PC-3 (cell line): Measurements from ENCODE around the gene UTF1. TPM values are rescaled to one million over a fixed set of nuclear protein-coding genes. Genes with fewer than 3 reads are reported as not detected.

ENCODE experiments used
- ATAC-seq: fragments of 200-7000 bp; cut with Tn5 transposase; 2 replicates; pipeline ENCODE4 v1.9.1; 2020; ENCODE audit warnings: mild to moderate bottlenecking, moderate library complexity
- BruUV-seq: library from RNA; stranded (reverse); fragments of 400-500 nt; replicated peaks from 2 replicates; lab custom pipeline; 2021; lab: Mats Ljungman, UMichigan
- CTCF ChIA-PET: fragments of 300-600 bp; sonication (Branson Sonifier 250); formaldehyde crosslinking; loops from one replicate; lab custom pipeline; 2022; ENCODE audit warnings: antibody characterized with exemption; lab: Charles Lee
- POLR2A ChIA-PET: fragments of 300-600 bp; sonication (Branson Sonifier 250); formaldehyde crosslinking; loops from one replicate; lab custom pipeline; 2022; ENCODE audit warnings: antibody characterized with exemption; ENCODE audit not compliant: unreplicated experiment; lab: Charles Lee
- DNase-seq: peaks from one replicate; pipeline ENCODE4 v3.0.0-alpha.2; 2015
- H2AFZ ChIP-seq: fragments of 300-600 bp; sonication (generic); 2 replicates; pipeline ENCODE4 v1.6.0; 2016; ENCODE audit warnings: antibody characterized with exemption, low read length
- H3F3A ChIP-seq: fragments of 300-600 bp; sonication (generic); one replicate; pipeline ENCODE4 v1.6.0; 2017; ENCODE audit warnings: antibody characterized with exemption, low read length, control low read depth, mild to moderate bottlenecking; ENCODE audit not compliant: unreplicated experiment
- H3K27ac ChIP-seq: fragments of 300-600 bp; sonication (generic); 2 replicates; pipeline ENCODE4 v1.5.1; 2016; ENCODE audit warnings: mild to moderate bottlenecking, low read length
- H3K27me3 ChIP-seq: fragments of 300-600 bp; sonication (generic); 2 replicates; pipeline ENCODE4 v1.6.1; 2016; ENCODE audit warnings: low read length, mixed read lengths
- H3K36me3 ChIP-seq: fragments of 300-600 bp; sonication (generic); 2 replicates; pipeline ENCODE4 v1.6.1; 2016; ENCODE audit warnings: low read depth, mixed run types, low read length, mixed read lengths
- H3K4me1 ChIP-seq: fragments of 300-600 bp; sonication (generic); 2 replicates; pipeline ENCODE4 v1.5.1; 2016; ENCODE audit warnings: low read length; ENCODE audit not compliant: insufficient read depth
- H3K4me2 ChIP-seq: fragments of 300-600 bp; sonication (generic); 2 replicates; pipeline ENCODE4 v1.6.0; 2016; ENCODE audit warnings: low read length
- H3K4me3 ChIP-seq: fragments of 300-600 bp; sonication (generic); 2 replicates; pipeline ENCODE4 v1.5.1; 2016; ENCODE audit warnings: mild to moderate bottlenecking, low read length, mixed read lengths
- H3K79me2 ChIP-seq: fragments of 300-600 bp; sonication (generic); 2 replicates; pipeline ENCODE4 v1.6.1; 2017; ENCODE audit warnings: low read length, mixed read lengths
- H3K9ac ChIP-seq: fragments of 300-600 bp; sonication (generic); 2 replicates; pipeline ENCODE4 v1.6.0; 2016; ENCODE audit warnings: mild to moderate bottlenecking, low read length
- H3K9me2 ChIP-seq: fragments of 300-600 bp; sonication (generic); replicated peaks from 2 replicates; pipeline ENCODE4 v1.6.1; 2016; ENCODE audit warnings: mixed run types, low read length, mixed read lengths
- H3K9me3 ChIP-seq: fragments of 300-600 bp; sonication (generic); 2 replicates; pipeline ENCODE4 v1.6.1; 2016; ENCODE audit warnings: low read length, mixed read lengths
- H4K20me1 ChIP-seq: fragments of 300-600 bp; sonication (generic); 2 replicates; pipeline ENCODE4 v1.6.1; 2016; ENCODE audit warnings: low read length, mixed read lengths
- EZH2 ChIP-seq: fragments of 300-600 bp; sonication (generic); IDR thresholded peaks from one replicate; pipeline ENCODE4 v1.6.1; 2017; ENCODE audit warnings: antibody characterized with exemption, mild to moderate bottlenecking, low read length; ENCODE audit not compliant: unreplicated experiment
- EZH2phosphoT487 ChIP-seq: fragments of 300-600 bp; sonication (generic); IDR thresholded peaks from 2 replicates; pipeline ENCODE4 v1.6.1; 2018; ENCODE audit warnings: mild to moderate bottlenecking, antibody characterized with exemption, low read length, borderline replicate concordance
- intact Hi-C: fragments of 100-400 bp; cut with micrococcal nuclease; formaldehyde crosslinking; loops from 2 replicates; pipeline ENCODE4 v1.9.0; 2023
- total RNA-seq: library from RNA; depleted of rRNA; stranded (reverse); fragments of >200 nt; gene quantifications from 2 replicates; pipeline ENCODE4 v1.2.3, GENCODE V29; 2014
- TF ChIP-seq, protein P1 (sequence below): fragments of 300-600 bp; sonication (generic); conservative IDR thresholded peaks from 2 replicates; pipeline ENCODE4 v1.5.1; 2017; ENCODE audit warnings: antibody characterized with exemption, low read depth, mild to moderate bottlenecking, low read length

The UTF1 gene
- total RNA-seq, 1 experiment from 2014 or later: not detected

DNA sequence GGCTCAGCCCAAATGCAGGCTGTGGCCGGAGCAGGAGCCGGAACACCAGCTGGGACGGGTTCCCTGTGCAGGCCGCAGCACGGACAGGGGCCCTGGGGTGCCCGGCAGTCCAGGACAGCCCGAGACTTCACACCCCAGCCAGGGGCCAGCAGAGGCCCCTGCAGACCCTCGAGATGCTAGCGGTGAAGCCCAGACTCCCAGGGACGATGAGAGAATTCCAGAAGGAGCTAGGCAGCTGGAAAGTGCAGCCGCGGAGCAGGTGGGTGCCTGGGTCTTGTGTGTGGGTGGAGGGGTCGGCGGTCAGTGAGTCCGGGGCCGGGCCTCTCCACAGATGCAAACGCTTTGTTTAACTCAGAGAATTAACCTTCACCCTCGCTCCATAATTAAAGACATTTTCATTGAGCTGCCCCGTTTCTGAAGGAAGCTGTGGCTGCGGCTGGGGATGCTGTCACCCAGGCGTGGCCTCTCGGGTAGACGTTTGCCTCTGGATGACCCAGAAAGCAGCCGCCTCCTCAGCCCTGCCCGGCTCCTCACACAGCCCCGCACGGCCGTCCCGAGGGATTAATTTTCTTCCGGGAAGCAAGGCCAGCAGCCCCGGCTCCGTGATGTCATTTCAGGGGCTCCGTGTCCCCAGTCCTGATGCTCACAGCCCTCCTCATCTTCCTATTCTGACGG is 43.5 kb upstream of the UTF1 start:
- Histone ChIP-seq H3K4me3 (no peak overlapping the region), H2AFZ (no peak overlapping the region), H3K4me1 (no peaks in the 10 kb centered on the region), H3K4me2 (no peak overlapping the region), H3K9ac (no peak overlapping the region), H3K36me3 (no peaks in the 10 kb centered on the region), H3K9me2 (no peaks in the 10 kb centered on the region), H3K27ac (no peak overlapping the region), H3K27me3 (peaks cover 67% of the 10 kb centered on the region), H3K9me3 (no peaks in the 10 kb centered on the region), H3K79me2 (no peaks in the 10 kb centered on the region), H3F3A (no peaks in the 10 kb centered on the region), H4K20me1 (no peaks in the 10 kb centered on the region)
- TF ChIP-seq, protein P1, sequence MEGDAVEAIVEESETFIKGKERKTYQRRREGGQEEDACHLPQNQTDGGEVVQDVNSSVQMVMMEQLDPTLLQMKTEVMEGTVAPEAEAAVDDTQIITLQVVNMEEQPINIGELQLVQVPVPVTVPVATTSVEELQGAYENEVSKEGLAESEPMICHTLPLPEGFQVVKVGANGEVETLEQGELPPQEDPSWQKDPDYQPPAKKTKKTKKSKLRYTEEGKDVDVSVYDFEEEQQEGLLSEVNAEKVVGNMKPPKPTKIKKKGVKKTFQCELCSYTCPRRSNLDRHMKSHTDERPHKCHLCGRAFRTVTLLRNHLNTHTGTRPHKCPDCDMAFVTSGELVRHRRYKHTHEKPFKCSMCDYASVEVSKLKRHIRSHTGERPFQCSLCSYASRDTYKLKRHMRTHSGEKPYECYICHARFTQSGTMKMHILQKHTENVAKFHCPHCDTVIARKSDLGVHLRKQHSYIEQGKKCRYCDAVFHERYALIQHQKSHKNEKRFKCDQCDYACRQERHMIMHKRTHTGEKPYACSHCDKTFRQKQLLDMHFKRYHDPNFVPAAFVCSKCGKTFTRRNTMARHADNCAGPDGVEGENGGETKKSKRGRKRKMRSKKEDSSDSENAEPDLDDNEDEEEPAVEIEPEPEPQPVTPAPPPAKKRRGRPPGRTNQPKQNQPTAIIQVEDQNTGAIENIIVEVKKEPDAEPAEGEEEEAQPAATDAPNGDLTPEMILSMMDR: no peak
- TF ChIP-seq EZH2phosphoT487 (no peak), EZH2 (no peak)
- ChIA-PET CTCF (no interaction called here), POLR2A (no interaction called here)
- intact Hi-C loops: no loop called here
- BruUV-seq: no TSS peak
- ATAC-seq (no peak), DNase-seq (no peak)

DNA sequence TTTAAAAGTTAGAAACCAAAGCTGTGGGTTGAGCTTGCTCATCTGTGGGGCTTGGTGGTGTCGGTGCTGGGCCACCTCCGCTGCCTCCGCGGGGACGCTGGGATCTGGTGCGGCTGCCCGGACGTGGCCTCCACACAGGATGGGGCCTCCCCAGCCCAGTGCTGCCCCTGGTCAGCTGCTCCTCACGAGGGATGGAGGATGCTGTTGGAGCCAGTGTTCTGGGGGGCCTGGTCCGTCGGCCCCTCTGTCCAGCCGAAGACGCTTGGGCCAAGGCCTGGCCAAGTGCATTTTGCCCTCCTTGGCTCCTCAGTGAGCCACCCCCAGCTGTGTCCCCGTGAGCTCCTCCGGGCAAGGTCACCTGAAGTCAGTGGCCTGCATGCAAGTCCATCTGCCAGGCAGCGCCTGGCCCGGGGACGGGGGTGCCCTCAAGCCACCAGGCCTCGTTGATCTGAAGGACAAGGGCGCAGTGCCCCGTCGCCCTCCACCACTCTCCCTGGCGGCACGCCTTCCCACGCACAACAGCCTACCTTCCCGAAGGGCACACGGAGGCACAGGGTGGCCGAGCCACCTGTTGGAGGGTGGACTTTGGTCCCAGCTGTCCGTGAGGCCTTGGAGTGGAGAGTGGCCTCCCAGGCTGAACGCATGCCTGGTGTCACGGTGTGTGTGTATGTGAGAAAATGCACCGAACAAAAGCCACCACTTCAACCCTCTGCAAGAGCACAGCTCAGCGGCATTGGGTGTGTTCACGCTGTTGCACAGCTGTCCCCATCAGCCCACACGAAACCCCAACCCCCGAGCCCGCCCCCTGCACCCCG is 42.7 kb upstream of the UTF1 start:
- H3K9me2 ChIP-seq: no peaks in the 10 kb centered on the region
- no peak overlapping the region for H3K9ac ChIP-seq
- no TSS peak for BruUV-seq
- POLR2A ChIA-PET: no interaction called here
- no peaks in the 10 kb centered on the region for H3K36me3 ChIP-seq
- peaks cover 67% of the 10 kb centered on the region for H3K27me3 ChIP-seq
- CTCF ChIA-PET: no interaction called here
- H3K9me3 ChIP-seq: no peaks in the 10 kb centered on the region
- H4K20me1 ChIP-seq: no peaks in the 10 kb centered on the region
- TF ChIP-seq, protein P1: no peak
- TF ChIP-seq EZH2: no peak
- TF ChIP-seq EZH2phosphoT487: no peak
- no peak overlapping the region for H2AFZ ChIP-seq
- no peak overlapping the region for H3K4me3 ChIP-seq
- DNase-seq (no peak), ATAC-seq (no peak)
- no peak overlapping the region for H3K4me2 ChIP-seq
- H3K79me2 ChIP-seq: no peaks in the 10 kb centered on the region
- no peaks in the 10 kb centered on the region for H3F3A ChIP-seq
- intact Hi-C loops: no loop called here
- no peaks in the 10 kb centered on the region for H3K4me1 ChIP-seq
- no peak overlapping the region for H3K27ac ChIP-seq
